HG03097 (cell line): ENCODE data around the gene NAA50.

Experiments
- ATAC-seq: cut with Tn5 transposase; IDR thresholded peaks from one replicate; pipeline ENCODE4 v1.9.1; 2021; ENCODE audit not compliant: unreplicated experiment, low FRiP score

Gene NAA50

GRCh38 chr3:113745756-113746547 is at the start of gene NAA50:
Gene NAA50, minus strand, starts transcription at chr3:113746249. Its CDS starts 300 bp downstream, at chr3:113745949.
- peak; percentile 37 for ATAC-seq

- ATAC-seq: no peak
These were observed 49.6 kb upstream of the NAA50 start for GRCh38 chr3:113795693-113796092.

GRCh38 chr3:113794526-113794925 is 48.5 kb upstream of the NAA50 start:
- ATAC-seq: no peak

- no peak for ATAC-seq
These were observed 45.3 kb upstream of the NAA50 start for GRCh38 chr3:113791381-113791780.

- no peak for ATAC-seq
These were observed 37.9 kb upstream of the NAA50 start for GRCh38 chr3:113783980-113784379.

- ATAC-seq: no peak
These were observed 37.4 kb upstream of the NAA50 start for GRCh38 chr3:113783463-113783862.

- no peak for ATAC-seq
These were observed 30.5 kb upstream of the NAA50 start for GRCh38 chr3:113776564-113776963.

- ATAC-seq: no peak
These were observed 29.5 kb upstream of the NAA50 start for GRCh38 chr3:113775516-113775915.

- ATAC-seq: no peak
These were observed 27.3 kb upstream of the NAA50 start for GRCh38 chr3:113773381-113773780.

- no peak for ATAC-seq
These were observed 25.9 kb upstream of the NAA50 start for GRCh38 chr3:113771993-113772392.

GRCh38 chr3:113769551-113769950 is 23.5 kb upstream of the NAA50 start:
- peak; percentile 73 for ATAC-seq

- ATAC-seq: no peak
These were observed 18.6 kb upstream of the NAA50 start for GRCh38 chr3:113764698-113765097.

GRCh38 chr3:113758389-113759024 is 12.5 kb upstream of the NAA50 start:
- ATAC-seq: no peak

GRCh38 chr3:113754494-113755159 is 8.6 kb upstream of the NAA50 start:
- no peak for ATAC-seq

- no peak for ATAC-seq
These were observed 7.4 kb upstream of the NAA50 start for GRCh38 chr3:113753376-113753985.

- ATAC-seq: no peak
These were observed 5.1 kb upstream of the NAA50 start for GRCh38 chr3:113751141-113751540.

- ATAC-seq: peak; percentile 1
These were observed 1.4 kb upstream of the NAA50 start for GRCh38 chr3:113747283-113748046.

- peak; percentile 35 for ATAC-seq
These were observed 666 bp upstream of the NAA50 start, which contains the start of gene ATP6V1A for GRCh38 chr3:113746548-113747282. Gene ATP6V1A, plus strand, starts transcription at chr3:113747035. Its CDS starts 31,719 bp downstream, at chr3:113778754.

- ATAC-seq: peak; percentile 43
These were observed 901 bp downstream of the NAA50 start for GRCh38 chr3:113744941-113745755.
